Left renal pelvis (tissue), 4 donors: ENCODE results near the gene RAB28. TPM values are rescaled to one million over a fixed set of nuclear protein-coding genes. Genes with fewer than 3 reads are reported as not detected.
"Not testable (repeated sequence)": the region's sequence is repeated elsewhere in the genome, so short reads cannot be mapped to it uniquely, and the experiment has no call there.

Experiments
- DNase-seq, 4 donors: peaks; one replicate each; pipeline ENCODE4 v3.0.0-alpha.2; 2013; ENCODE audit warnings: low read depth in 4 of 4, low spot score in 3 of 4
- polyA plus RNA-seq, 4 donors: library from polyadenylated mRNA; unstranded; fragments of 120-200 nt; gene quantifications; one replicate each; pipeline ENCODE4 v1.2.1, GENCODE V29; 2013; ENCODE audit not compliant: insufficient read length in 4 of 4

Gene RAB28
- polyA plus RNA-seq, 4 donors: 29.6 to 40.0 (median 34.8) TPM

DNA sequence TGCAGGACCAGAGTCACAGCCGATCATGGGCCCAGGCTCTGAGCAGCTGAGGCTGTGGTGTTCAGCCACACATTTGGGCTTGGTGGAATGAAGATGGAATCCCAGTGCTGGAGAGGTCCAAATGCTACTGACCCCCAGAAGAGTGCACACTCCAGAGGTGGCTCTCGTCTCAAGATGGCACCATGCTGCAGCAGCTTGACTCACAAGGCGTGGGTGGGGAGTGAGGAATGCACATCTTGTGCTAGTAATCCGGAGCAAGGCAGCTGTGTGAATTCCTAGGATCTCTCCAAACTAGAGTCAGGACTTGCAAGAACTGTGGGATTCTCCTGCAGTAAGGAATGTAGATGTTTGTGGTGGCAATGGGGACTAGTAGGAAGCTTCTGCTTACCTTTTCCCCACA, 28.7 kb downstream of the RAB28 start:
- DNase-seq: no peak

DNA sequence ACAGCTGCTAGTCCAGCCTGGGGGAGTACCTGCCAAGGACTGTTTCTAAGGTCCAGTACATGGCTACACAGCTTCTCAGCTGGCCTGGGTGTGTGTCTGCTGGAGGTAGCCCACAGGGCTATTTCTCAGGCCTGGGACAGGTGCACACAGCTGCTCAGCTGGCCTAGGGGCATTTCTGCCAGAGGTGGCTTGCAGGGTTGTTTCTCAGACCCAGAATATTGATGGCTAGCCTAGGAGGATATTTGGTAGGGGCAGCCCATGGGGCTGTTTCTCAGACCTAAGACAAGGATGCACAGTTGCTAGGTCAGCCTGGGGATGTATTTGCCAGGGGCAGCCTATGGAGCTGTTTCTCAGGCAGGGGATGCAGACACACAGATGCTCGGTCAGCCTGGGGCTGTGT, 29.4 kb downstream of the RAB28 start:
- no peak for DNase-seq

DNA sequence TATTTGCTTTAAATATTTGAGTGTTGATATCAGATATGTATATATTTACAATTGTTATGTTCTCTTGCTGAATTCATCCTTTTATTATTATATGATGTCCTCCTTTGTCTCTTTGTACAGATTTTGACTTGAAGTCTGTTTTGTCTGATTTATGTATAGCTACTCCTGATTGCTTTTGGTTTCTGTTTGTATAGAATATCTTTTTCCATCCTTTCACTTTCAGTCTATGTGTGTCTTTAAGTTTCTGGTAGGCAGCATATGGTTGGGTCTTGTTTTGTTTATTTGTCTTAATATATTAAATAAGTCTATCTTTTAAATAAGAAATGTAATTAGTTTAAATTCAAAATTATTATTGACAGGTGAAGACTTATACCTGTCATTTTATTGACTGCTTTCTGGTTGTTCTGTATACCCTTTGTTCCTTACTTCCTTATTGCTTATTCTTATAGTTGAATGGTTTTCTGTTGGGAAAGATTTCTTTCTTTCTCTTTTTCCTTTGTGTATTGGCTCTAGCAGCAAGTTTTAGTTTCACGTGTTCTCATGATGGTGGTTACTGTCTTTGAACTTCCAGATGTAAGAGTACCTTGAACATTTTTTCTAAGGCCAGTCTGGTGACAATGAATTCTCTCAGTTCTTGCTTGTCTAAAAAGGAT, 31.1 kb downstream of the RAB28 start:
- DNase-seq: no peak

DNA sequence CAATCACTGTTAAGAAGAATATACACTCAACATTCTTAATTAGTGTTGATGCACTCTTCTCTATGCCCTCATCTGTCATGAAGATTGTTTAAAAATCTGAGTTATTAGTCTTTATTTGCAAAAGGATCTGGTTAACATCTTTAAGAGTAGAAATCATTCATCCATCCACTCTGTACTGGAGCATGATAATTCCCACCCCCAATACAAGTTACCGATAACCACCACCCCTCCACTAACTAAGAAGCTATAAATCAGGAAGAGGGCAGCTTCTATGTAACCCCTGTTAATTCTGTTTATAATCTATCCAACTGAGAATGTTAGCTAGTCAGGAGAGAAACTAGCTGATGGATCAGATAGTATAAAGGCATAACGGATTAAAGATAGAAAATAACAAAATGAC, 34.5 kb downstream of the RAB28 start:
- DNase-seq: no peak

DNA sequence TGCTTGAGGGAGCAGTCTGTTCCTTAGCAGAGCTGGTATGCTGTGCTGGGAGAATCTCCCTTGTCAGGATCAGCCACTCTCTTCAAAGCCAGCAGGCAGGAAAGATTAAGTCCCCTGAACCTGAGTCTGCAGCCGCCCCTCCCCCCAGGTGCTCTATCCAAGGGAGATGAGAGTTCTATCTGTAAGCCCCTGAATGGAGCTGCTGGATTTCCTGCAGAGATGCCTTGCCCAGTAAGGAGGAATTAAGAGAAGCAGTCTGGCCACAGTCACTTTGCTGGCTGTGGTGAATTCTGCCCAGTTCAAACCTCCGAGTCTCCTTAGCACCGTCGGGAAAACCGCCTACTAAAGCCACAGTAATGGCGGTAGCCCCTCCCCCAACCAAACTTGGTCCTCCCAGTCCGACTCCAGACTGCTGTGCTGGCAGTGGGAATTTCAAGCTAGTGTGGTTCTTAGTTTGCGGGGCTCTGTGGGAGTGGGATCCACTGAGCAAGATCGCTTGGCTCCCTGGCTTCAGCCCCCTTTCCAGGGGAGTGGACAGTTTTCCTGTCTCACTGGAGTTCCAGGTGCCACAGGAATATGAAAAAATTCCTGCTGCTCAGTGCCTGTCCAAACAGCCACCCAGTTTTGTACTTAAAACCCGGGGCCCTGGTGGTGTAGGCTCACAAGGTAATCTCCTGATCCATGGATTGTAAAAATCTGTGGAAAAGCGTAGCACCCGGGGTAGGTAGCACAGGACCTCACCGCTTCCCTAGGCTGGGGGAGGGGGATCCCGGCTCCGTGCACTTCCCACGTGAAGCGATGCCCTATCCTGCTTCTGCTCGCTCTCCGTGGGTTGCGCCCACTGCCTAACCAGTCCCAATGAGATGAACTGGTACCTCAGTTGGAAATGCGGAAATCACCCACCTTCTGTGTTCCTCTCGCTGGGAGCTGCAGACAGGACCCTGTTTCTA, 38.0 kb downstream of the RAB28 start:
- no peak for DNase-seq

DNA sequence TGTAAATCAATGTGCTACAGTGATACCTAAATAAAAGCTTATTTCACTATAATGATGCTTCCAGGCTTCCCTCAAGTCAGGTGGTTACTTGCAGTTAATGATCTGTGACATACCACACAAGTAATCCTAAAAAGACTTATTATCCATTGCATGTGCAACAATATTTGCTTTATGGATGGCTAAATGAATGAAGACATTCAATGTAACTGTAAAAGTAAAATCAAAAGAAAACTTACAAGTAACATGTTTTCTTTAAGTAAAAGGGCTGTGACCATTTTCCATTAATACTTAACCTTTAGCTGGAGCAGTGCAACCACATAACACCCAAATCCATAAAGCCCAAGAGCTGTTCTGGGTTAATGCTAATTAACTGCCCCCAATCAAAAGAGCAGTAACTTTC, 42.6 kb downstream of the RAB28 start:
- DNase-seq: no peak

DNA sequence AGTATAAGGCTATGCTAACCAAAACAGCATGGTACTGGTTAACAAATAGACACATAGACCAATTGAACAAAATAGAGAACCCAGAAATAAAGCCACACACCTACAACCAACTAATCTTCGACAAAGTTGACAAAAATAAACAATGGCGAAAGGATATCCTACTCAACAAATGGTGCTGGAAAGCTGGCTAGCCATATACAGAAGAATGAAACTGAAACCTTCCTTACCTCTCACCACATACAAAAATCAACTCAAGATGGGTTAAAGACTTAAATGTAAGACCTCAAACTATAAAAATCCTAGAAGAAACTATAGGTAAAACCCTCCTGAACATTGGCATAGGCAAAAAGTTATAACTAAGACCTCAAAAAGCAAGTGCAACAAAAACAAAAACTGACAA, 47.2 kb downstream of the RAB28 start:
- no peak for DNase-seq

DNA sequence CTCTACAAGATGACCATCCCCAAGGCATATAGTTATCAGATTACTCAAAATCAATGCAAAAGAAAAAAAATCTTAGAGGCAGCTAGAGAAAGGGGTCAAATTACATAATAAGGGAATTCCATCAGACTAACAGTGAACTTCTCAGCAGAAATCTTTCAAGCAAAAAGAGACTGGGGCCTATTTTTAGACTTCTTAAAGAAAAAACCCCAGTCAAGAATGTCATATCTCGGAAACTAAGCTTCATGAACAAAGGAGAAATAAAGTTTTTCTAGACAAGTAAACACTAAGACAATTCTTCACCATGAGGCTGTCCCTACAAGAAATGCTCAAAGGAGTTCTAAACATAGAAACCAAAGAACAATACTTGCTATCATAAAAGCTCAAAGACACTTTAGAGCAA, 51.7 kb downstream of the RAB28 start:
- DNase-seq: no peak

DNA sequence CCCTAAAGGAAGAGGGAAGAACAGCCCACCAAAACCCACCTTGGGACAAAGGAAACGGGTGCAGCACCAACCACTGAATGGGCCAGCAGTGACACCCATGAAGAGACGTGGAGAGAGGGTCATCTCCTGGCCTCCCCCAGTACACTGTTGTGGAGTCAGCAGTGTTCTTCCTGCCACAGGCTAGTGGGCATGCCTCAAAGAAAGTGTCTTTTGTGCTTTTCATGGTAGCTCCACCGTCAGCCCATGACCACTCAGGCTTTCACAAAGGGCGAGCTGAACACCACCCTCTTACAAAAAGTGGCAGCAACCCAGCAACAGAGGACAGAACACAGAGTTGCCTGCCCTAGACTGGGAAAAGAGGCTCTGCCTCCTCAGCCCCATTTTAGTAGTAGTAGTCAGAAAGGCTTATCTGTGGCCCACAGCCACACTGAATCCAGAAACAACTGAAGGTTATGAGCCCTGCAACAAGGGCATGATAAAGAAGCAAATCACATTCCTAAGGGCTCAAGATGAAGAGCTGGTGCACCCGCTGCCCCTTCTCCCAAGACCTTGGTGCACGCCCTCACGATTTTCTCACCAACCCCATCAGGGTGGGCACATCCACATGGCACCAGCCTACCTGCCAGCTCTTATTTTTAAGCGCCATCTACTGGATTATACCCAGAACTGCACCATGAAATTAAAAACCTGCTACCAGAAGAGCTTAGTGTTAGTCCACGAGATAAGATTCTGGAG, 53.1 kb downstream of the RAB28 start:
- no peak for DNase-seq

DNA sequence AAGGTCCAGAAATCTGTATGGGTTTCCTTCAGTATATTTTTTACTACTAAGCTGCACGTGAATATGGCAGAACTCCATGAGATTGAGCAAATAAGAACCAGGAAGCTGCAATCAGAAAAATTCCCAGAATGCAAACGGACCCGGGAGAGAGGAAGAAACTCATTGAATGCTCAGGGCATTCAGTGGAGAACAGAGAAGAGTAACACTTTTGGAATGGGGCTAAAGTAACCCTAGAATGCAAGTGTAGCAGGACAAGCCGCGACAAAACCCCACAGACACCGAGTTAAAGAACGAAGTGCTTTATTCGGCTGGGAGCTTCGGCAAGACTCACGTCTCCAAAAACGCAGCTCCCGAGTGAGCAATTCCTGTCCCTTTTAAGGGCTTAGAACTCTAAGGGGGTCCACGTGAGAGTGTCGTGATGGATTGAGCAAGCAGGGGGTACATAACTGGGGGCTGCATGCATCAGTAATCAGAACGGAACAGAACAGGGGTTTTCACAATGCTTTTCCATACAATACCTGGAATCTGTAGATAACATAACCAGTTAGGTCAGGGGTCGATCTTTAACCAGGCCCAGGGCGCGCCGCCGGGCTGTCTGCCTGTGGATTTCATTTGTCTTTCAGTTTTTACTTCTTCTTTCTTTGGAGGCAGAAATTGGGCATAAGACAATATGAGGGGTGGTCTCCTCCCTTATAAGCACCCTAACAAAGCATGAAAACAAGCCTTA, 56.4 kb downstream of the RAB28 start:
- DNase-seq: no peak

DNA sequence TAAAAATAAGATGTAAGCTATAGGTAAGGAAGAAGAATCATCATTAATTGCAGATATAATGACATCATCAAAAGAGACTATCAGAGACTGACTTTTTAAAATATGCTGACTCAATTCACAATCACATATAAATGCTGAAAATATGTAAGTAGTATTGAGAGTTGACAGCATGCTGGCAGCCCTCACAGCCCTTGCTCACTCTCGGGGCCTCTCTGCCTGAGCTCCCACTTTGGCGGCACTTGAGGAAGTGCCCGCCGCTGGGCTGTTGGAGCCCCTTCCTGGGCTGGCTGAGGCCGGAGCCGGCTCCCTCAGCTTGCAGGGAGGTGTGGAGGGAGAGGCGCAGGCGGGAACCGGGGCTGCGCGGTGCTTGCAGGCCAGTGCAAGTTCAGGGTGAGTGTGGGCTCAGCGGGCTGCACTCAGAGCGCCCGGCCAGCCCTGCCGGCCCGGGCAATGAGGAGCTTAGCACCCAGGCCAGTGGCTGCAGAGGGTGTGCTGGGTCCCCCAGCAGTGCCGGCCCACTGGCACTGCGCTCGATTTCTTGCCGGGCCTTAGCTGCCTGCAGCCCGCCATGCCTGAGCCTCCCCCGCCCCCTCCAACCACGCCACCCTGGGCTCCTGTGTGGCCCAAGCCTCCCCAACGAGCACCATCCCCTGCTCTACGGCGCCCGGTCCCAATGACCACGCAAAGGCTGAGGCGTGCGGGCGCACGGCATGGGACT, 68.9 kb downstream of the RAB28 start:
- no peak for DNase-seq

DNA sequence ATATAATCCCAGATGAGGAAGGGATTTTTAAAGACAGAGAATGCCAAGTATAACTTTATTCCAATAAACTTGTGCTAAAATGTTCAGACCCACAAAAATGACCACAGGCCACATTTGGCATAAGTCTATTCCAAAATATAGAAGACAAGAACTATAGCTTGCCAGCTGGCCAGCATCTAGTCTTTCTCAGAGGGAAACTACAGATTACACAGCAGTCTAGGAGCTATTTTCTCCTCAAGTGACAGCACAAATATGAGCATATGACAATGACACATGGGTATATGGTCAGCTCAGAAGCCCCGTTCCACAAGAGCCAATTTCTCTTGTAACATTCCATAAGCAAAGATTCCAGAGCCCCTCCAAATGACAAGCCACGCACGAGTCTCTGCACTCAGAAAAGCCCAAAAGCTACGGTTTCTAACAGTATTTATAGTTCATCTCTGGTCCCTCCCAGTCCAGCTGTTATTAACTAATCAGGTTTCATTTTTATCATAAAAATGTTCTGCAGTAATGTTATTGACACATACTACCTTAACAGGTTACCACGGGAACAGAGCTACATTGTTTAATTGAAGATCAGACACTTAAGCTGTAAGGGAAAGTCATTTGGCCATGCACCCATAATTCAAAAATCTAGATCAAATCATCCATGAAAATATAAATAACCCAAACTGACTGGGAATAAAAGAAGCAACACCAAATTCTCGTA, 70.3 kb downstream of the RAB28 start:
- DNase-seq: no peak

DNA sequence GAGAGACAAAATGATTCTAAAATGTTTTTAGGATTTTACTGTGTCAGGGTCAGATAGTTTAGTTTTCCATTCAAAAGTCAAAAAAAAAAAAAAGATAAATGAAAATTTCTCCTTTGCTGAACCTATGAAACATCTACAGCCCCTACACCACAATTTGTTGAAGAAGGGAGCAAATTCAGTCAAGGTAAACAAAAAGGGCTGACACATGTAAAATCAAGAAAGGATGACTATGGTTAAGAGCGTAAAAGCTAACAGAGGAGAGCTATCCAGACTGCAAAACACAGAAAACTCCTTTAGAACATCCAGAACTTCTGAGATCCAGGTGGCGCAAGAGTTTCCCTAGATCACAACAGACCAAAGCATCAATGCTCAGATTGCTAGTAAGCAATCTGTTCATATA, 72.2 kb downstream of the RAB28 start:
- no peak for DNase-seq

DNA sequence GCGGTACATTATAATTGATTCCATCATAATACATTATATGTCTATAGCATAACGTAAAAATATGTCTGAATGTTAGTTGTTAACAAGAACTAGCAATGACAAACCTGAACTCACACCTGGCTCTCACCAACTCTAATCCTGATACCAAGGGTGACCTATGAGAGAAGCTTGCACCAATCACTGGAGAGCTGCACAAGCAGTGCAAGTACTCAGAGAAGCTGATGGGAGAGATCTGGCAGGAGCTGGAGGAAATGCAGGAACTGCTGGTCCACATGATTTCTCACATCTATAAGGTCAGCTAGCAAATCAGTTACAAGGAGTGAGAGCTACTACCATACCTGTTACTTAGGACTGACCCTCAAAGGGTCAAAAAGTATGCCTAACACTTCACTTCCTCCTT, 74.8 kb downstream of the RAB28 start:
- no peak for DNase-seq

DNA sequence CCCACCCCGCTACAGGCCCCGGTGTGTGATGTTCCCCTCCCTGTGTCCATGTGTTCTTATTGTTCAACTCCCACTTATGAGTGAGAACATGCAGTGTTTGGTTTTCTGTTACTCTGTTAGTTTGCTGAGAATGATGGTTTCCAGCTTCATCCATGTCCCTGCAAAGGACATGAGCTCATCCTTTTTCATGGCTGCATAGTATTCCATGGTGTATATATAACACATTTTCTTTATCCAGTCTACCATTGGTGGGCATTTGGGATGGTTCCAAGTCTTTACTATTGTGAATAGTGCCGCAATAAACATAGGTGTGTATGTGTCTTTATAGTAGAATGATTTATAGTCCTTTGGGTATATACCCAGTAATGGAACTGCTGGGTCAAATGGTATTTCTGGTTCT, 78.0 kb downstream of the RAB28 start:
- not testable (repeated sequence) for DNase-seq

DNA sequence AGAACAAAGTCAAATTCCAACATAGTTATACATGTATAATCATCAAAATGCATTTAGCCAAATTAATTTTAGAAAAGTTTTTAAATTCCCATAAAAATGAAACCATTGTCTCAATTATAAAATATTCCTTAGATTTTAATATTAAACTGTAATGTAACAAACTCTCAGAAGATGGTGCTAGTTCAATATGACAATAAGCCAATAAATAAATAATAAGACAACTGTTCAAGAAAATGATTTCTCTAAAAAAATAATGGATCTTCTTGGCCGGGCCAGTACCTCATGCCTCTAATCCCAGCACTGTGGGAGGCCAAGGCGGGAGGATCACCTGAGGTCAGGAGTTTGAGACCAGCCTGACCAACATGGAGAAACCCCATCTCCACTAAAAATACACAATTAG, 80.3 kb downstream of the RAB28 start:
- DNase-seq: no peak

DNA sequence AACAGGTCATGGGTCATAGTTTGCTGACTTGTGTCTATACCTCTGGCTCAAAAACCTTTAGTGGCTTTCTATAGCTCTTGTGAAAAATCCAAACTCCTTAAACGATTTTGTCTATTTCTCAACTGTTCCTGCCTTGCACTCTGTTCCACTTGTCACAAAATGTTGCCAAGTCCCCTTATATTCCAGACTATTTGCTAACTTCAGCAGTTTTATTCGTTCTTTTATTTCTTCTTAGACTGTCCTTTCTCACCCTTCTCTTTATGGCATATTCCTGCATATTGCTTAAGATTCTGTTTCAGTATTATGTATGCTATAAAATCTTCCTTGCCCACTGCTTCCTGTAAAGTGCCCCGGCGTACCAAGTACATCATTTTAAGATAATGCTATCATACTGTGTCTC, 80.8 kb downstream of the RAB28 start:
- no peak for DNase-seq

DNA sequence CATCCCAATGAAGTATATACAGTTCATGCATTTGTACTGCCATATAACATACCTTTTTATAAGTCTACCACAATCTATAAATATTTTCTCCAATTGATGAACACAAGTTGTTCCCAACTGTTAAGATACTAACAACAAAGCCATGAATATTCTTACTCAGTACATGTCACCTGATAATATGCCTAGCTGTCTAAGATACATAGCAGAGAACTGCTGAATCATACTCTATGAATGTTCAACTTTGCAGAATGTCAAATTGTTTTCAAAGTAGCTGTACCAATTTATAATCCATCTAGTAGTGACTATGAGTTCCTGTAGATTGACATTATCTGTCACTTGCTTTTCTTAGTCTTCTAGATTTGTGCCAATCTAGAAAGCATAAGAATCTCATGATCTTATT, 84.9 kb downstream of the RAB28 start:
- no peak for DNase-seq

DNA sequence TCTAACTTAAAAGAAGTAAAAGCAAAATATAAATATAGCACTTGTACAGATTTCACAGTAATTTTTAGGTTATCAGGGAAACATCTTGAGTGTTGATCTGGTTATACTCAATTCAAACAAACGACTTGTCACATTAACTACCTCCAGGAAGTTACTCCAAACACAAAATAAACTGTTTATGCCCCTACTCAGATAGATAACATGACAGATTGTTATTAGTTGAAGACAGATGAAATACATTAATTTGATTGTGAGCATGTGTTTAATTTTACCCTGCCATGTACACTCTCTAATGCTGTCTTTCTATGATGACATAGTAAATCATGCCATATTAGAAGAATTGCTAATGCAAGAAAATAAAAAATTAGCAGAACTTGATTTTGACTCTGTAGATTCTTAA, 88.0 kb downstream of the RAB28 start:
- no peak for DNase-seq

DNA sequence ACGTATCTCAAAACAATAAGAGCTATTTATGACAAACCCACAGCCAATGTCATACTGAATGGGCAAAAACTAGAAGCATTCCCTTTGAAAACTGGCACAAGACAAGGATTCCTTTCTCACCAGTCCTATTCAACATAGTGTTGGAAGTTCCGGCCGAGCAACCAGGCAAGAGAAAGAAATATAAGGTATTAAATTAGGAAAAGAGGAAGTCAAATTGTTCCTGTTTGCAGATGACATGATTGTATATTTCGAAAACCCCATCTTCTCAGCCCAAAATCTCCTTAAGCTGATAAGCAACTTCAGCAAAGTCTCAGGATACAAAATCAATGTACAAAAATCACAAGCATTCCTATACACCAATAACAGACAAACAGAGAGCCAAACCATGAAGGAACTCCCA, 94.2 kb downstream of the RAB28 start:
- not testable (repeated sequence) for DNase-seq
